Measurements from ENCODE around the gene PLEKHB2. TPM values are rescaled to one million over a fixed set of nuclear protein-coding genes. Genes with fewer than 3 reads are reported as not detected.

Gene PLEKHB2
- total and polyA plus RNA-seq, 9 of the 15 experiments (the other 6 are each of a cell fraction or from before 2014, with no cell fraction given), result 41.3 to 71.5 (median 50.2) TPM

GRCh38 chr2:131123192-131123591, 18.1 kb downstream of the PLEKHB2 start (continued):
- TF ChIP-seq RBM34 (IDR thresholded peaks at IDR 0.05; ENCODE audit: borderline replicate concordance, insufficient read depth, low read length) (no peak), HEY1 (CRISPR knock-in tag; IDR thresholded peaks at IDR 0.05; ENCODE audit: borderline replicate concordance) (no peak), ZNF347 (CRISPR knock-in tag; IDR thresholded peaks at IDR 0.05; ENCODE audit: low read depth) (no peak), PTBP1 (IDR thresholded peaks at IDR 0.05; ENCODE audit: low read depth, low read length) (no peak), CBX2 (IDR thresholded peaks at IDR 0.05; ENCODE audit: insufficient read depth, low read length, poor library complexity, severe bottlenecking) (no peak), NELFE (IDR thresholded peaks at IDR 0.05; ENCODE audit: insufficient read depth, insufficient read length) (no peak), KDM5B (IDR thresholded peaks at IDR 0.05; ENCODE audit: insufficient replicate concordance, low read depth, low read length) (no peak)

GRCh38 chr2:131125195-131125757, 20.1 kb downstream of the PLEKHB2 start:
- Histone ChIP-seq H3K36me3 (ENCODE audit: control insufficient read depth, insufficient read depth, low read length) (peaks cover 84% of the 10 kb centered on the region), H3K9ac (ENCODE audit: insufficient read depth in 1 of 2, low read depth in 2 of 2, low read length in 2 of 2) (no peak overlapping the region), H2AFZ (ENCODE audit: low read depth, low read length) (no peak overlapping the region), H4K20me1 (replicated peaks; ENCODE audit: control insufficient read depth, insufficient read depth, low read length) (peaks cover 6% of the 10 kb centered on the region; the same call in 1 of the 2 replicates), H3K27ac (ENCODE audit: extremely low read depth, low read depth, low read length) (no peak overlapping the region), H3K79me2 (ENCODE audit: control insufficient read depth, insufficient read depth, low read length) (peaks cover 30% of the 10 kb centered on the region), H3K27me3 (ENCODE audit: control insufficient read depth in 2 of 2, insufficient read depth in 2 of 2, low read length in 2 of 2) (no peaks in the 10 kb centered on the region), H3K4me3 (no peak overlapping the region), H3K9me1 (ENCODE audit: control insufficient read depth, insufficient read depth, low read length) (peaks cover 9% of the 10 kb centered on the region), H3K9me3 (replicated peaks; ENCODE audit: control insufficient read depth, insufficient read depth, low read depth, low read length) (no peaks in the 10 kb centered on the region), H3K4me2 (ENCODE audit: insufficient read depth, low read length) (no peak overlapping the region), H3K4me1 (replicated peaks in 1 of 2; ENCODE audit: control insufficient read depth in 2 of 2, insufficient read depth in 2 of 2, low read length in 2 of 2) (no peaks in the 10 kb centered on the region)
- DNase-seq (ENCODE audit: extremely low read depth in 1 of 4, low spot score in 3 of 4) (no peak), ATAC-seq (no peak), FAIRE-seq (no peak)
- intact Hi-C loops (cut with micrococcal nuclease), result no loop called here
- ChIA-PET POLR2A (interaction anchor here (1.3 to 1.6 kb wide), 2 partner anchors 12 to 32 kb away, joined by 3 to 6 read pairs; partner anchors contain the start of gene FAM168B), CTCF (ENCODE audit: low intra/inter-chr PET ratio) (no interaction called here)
- BruUV-seq (replicated peaks), result no TSS peak
- 88% methylated on average over 7 of the region's 7 CpGs for WGBS (ENCODE audit: insufficient coverage, low coverage, missing lambda C conversion rate)
- TF ChIP-seq ZFP36 (IDR thresholded peaks at IDR 0.05; ENCODE audit: low read depth, low read length, partially characterized antibody) (no peak), NR2C2 (CRISPR knock-in tag; IDR thresholded peaks at IDR 0.05) (no peak), NR2C2 (tag; IDR thresholded peaks at IDR 0.05) (no peak), NFIC (IDR thresholded peaks at IDR 0.05) (peak; percentile 86), NFIX (CRISPR knock-in tag; IDR thresholded peaks at IDR 0.05; ENCODE audit: low read depth) (peak; percentile 66)
- in situ Hi-C loops (cut with MboI), result no loop called here
